ENCODE measurements around the gene KDM1B. TPM values are rescaled to one million over a fixed set of nuclear protein-coding genes. Genes with fewer than 3 reads are reported as not detected.
A peak's percentile ranks its signal among the peaks of the same experiment; 100 is the strongest.
"Not testable (repeated sequence)": the region's sequence is repeated elsewhere in the genome, so short reads cannot be mapped to it uniquely, and the experiment has no call there.

The KDM1B gene
- total and polyA plus RNA-seq, 7 donors, result 7.7 to 33.4 (median 21.7) TPM

GRCh38 chr6:18216411-18216810, 61.2 kb downstream of the KDM1B start:
- Histone ChIP-seq H3K36me3 (ENCODE audit: insufficient read depth in 1 of 2, low read depth in 1 of 2) (peaks cover 2 to 78% of the 10 kb centered on the region in 2 donors), H3K4me1 (no peaks in the 10 kb centered on the region), H3K27me3 (ENCODE audit: insufficient read depth in 3 of 3, low read length in 2 of 3) (no peaks in the 10 kb centered on the region), H3K4me3 (no peak overlapping the region), H3K27ac (no peak overlapping the region), H3K9me3 (no peaks in the 10 kb centered on the region)
- 87 to 90% (median 89%) methylated on average over 7 of the region's 7 CpGs for WGBS, 3 donors
- no peak for DNase-seq
- no peak for TF ChIP-seq CTCF (IDR thresholded peaks at IDR 0.05)
- intact Hi-C loops (cut with DNase I), result no loop called here
- ATAC-seq, result no peak

GRCh38 chr6:18218233-18218632, 63.0 kb downstream of the KDM1B start:
- no peak for ATAC-seq
- Histone ChIP-seq H3K4me1 (no peaks in the 10 kb centered on the region), H3K9me3 (no peaks in the 10 kb centered on the region), H3K27me3 (ENCODE audit: insufficient read depth in 3 of 3, low read length in 2 of 3) (no peaks in the 10 kb centered on the region), H3K27ac (no peak overlapping the region), H3K4me3 (no peak overlapping the region), H3K36me3 (ENCODE audit: insufficient read depth in 1 of 2, low read depth in 1 of 2) (peaks cover 6 to 79% of the 10 kb centered on the region in 2 donors)
- intact Hi-C loops (cut with DNase I), result no loop called here
- 95 to 97% (median 95%) methylated on average over 3 of the region's 3 CpGs for WGBS, 3 donors
- no peak for DNase-seq
- no peak for TF ChIP-seq CTCF (IDR thresholded peaks at IDR 0.05)

- Histone ChIP-seq H3K27ac (no peak overlapping the region), H3K4me1 (no peaks in the 10 kb centered on the region), H3K36me3 (ENCODE audit: insufficient read depth in 1 of 2, low read depth in 1 of 2) (peaks cover 6 to 80% of the 10 kb centered on the region in 2 donors), H3K27me3 (ENCODE audit: insufficient read depth in 3 of 3, low read length in 2 of 3) (no peaks in the 10 kb centered on the region), H3K4me3 (no peak overlapping the region), H3K9me3 (no peaks in the 10 kb centered on the region)
- no peak for DNase-seq
- no peak for ATAC-seq
- TF ChIP-seq CTCF (IDR thresholded peaks at IDR 0.05), result no peak
- 79 to 81% (median 80%) methylated on average over 7 of the region's 7 CpGs for WGBS, 3 donors
- intact Hi-C loops (cut with DNase I), result no loop called here
Observed at GRCh38 chr6:18219591-18219990, 64.4 kb downstream of the KDM1B start.

GRCh38 chr6:18221288-18221615, 66.0 kb downstream of the KDM1B start:
- WGBS, 3 donors, result 93 to 96% (median 93%) methylated on average over 4 of the region's 4 CpGs
- intact Hi-C loops (cut with DNase I), result loop anchor here in 1 of 2 donors (5.0 kb wide), 1 partner anchor 59 kb away; no protein-coding TSS in a partner anchor

GRCh38 chr6:18226451-18227105, 71.4 kb downstream of the KDM1B start:
- H3K36me3 ChIP-seq (ENCODE audit: insufficient read depth in 1 of 2, low read depth in 1 of 2), result peaks cover 8 to 78% of the 10 kb centered on the region in 2 donors

More at GRCh38 chr6:18221288-18221615, 66.0 kb downstream of the KDM1B start:
- no peaks in the 10 kb centered on the region for H3K27me3 ChIP-seq (ENCODE audit: insufficient read depth in 3 of 3, low read length in 2 of 3)
- no peaks in the 10 kb centered on the region for H3K9me3 ChIP-seq
- no peak for TF ChIP-seq CTCF (IDR thresholded peaks at IDR 0.05)
- H3K36me3 ChIP-seq (ENCODE audit: insufficient read depth in 1 of 2, low read depth in 1 of 2), result peaks cover 6 to 80% of the 10 kb centered on the region in 2 donors
- DNase-seq (no peak), ATAC-seq (no peak)
- H3K27ac ChIP-seq, result no peak overlapping the region
- no peak overlapping the region for H3K4me3 ChIP-seq
- H3K4me1 ChIP-seq, result no peaks in the 10 kb centered on the region

GRCh38 chr6:18227166-18227565, 71.9 kb downstream of the KDM1B start:
- H3K4me3 ChIP-seq; H3K4me1 ChIP-seq; H3K27ac ChIP-seq; H3K27me3 ChIP-seq (ENCODE audit: insufficient read depth in 3 of 3, low read length in 2 of 3); ATAC-seq; intact Hi-C loops (cut with DNase I); DNase-seq; H3K9me3 ChIP-seq: not testable (repeated sequence)
- H3K36me3 ChIP-seq (ENCODE audit: insufficient read depth in 1 of 2, low read depth in 1 of 2), result peaks cover 5 to 78% of the 10 kb centered on the region in 2 donors
- 91 to 95% (median 93%) methylated on average over 7 to 9 of the region's 9 CpGs for WGBS, 3 donors

More at GRCh38 chr6:18226451-18227105, 71.4 kb downstream of the KDM1B start:
- H3K27me3 ChIP-seq (ENCODE audit: insufficient read depth in 3 of 3, low read length in 2 of 3); H3K4me1 ChIP-seq; intact Hi-C loops (cut with DNase I); H3K27ac ChIP-seq; H3K9me3 ChIP-seq; DNase-seq; H3K4me3 ChIP-seq; ATAC-seq: not testable (repeated sequence)
- 61 to 77% (median 72%) methylated on average over 5 of the region's 5 CpGs for WGBS, 3 donors

GRCh38 chr6:18228590-18228989, 73.4 kb downstream of the KDM1B start:
- WGBS, 3 donors, result 98% methylated on average over 14 of the region's 14 CpGs
- peaks cover 14% of the 10 kb centered on the region for H3K9me3 ChIP-seq
- peaks cover 5 to 68% of the 10 kb centered on the region in 2 donors for H3K36me3 ChIP-seq (ENCODE audit: insufficient read depth in 1 of 2, low read depth in 1 of 2)

GRCh38 chr6:18231856-18232255, 76.6 kb downstream of the KDM1B start:
- ATAC-seq; intact Hi-C loops (cut with DNase I); DNase-seq; H3K4me3 ChIP-seq; H3K27ac ChIP-seq; H3K4me1 ChIP-seq; H3K27me3 ChIP-seq (ENCODE audit: insufficient read depth in 3 of 3, low read length in 2 of 3): not testable (repeated sequence)
- 94 to 98% (median 95%) methylated on average over 7 of the region's 7 CpGs for WGBS, 3 donors
- Histone ChIP-seq H3K36me3 (ENCODE audit: insufficient read depth in 1 of 2, low read depth in 1 of 2) (peaks cover 8 to 63% of the 10 kb centered on the region in 2 donors), H3K9me3 (peaks cover 14% of the 10 kb centered on the region)

More at GRCh38 chr6:18228590-18228989, 73.4 kb downstream of the KDM1B start:
- H3K27me3 ChIP-seq (ENCODE audit: insufficient read depth in 3 of 3, low read length in 2 of 3); intact Hi-C loops (cut with DNase I); ATAC-seq; H3K27ac ChIP-seq; H3K4me1 ChIP-seq; H3K4me3 ChIP-seq: not testable (repeated sequence)
- DNase-seq, result peak in 1 of 2 donors; percentile 58
